SJSA1 (cell line): Measurements from ENCODE around the gene ATF6. TPM values are rescaled to one million over a fixed set of nuclear protein-coding genes. Genes with fewer than 3 reads are reported as not detected.

ENCODE experiments used
- DNase-seq, 2 experiments: peaks; one replicate each; pipeline ENCODE4 v3.0.0-alpha.2; 2015 to 2020; ENCODE audit warnings: low spot score in 2 of 2, low read depth in 1 of 2
- H3K27ac ChIP-seq: fragments of 250-450 bp; sonication (Bioruptor Pico); 2 replicates; pipeline ENCODE4 v1.5.1; 2020; ENCODE audit warnings: mild to moderate bottlenecking, moderate library complexity
- H3K27me3 ChIP-seq: fragments of 250-450 bp; sonication (Bioruptor Pico); replicated peaks from 2 replicates; pipeline ENCODE4 v1.5.1; 2020; ENCODE audit warnings: mild to moderate bottlenecking, moderate library complexity
- H3K36me3 ChIP-seq: fragments of 250-450 bp; sonication (Bioruptor Pico); 2 replicates; pipeline ENCODE4 v1.5.1; 2020; ENCODE audit warnings: mild to moderate bottlenecking
- H3K4me1 ChIP-seq: fragments of 250-450 bp; sonication (Bioruptor Pico); replicated peaks from 2 replicates; pipeline ENCODE4 v1.6.1; 2021; ENCODE audit warnings: mild to moderate bottlenecking
- H3K4me3 ChIP-seq: fragments of 250-450 bp; sonication (Bioruptor Pico); 2 replicates; pipeline ENCODE4 v1.5.1; 2020; ENCODE audit warnings: mild to moderate bottlenecking
- H3K9me3 ChIP-seq: fragments of 250-450 bp; sonication (Bioruptor Pico); replicated peaks from 2 replicates; pipeline ENCODE4 v1.5.1; 2020; ENCODE audit warnings: mild to moderate bottlenecking
- total RNA-seq: library from RNA; depleted of rRNA; stranded (reverse); fragments of >200 nt; shearing (Covaris generic); gene quantifications from 2 replicates; pipeline ENCODE4 v1.2.3, GENCODE V29; 2014

Gene ATF6
- total RNA-seq, 1 experiment from 2014 or later: 30.6 TPM

- H3K27ac ChIP-seq: no peak overlapping the region
- H3K4me3 ChIP-seq: no peak overlapping the region
- no peaks in the 10 kb centered on the region for H3K27me3 ChIP-seq
- no peaks in the 10 kb centered on the region for H3K9me3 ChIP-seq
- H3K4me1 ChIP-seq: no peaks in the 10 kb centered on the region
- DNase-seq: no peak
- H3K36me3 ChIP-seq: peaks cover 13% of the 10 kb centered on the region; the same call in 1 of the 2 replicates
Observed at GRCh38 chr1:161839591-161839990, 73.5 kb downstream of the ATF6 start.

- no peak for DNase-seq
- Histone ChIP-seq H3K36me3 (peaks cover 13% of the 10 kb centered on the region; the same call in 1 of the 2 replicates), H3K4me1 (no peaks in the 10 kb centered on the region), H3K27ac (no peak overlapping the region), H3K9me3 (no peaks in the 10 kb centered on the region), H3K27me3 (no peaks in the 10 kb centered on the region), H3K4me3 (no peak overlapping the region)
Observed at GRCh38 chr1:161840363-161840762, 74.2 kb downstream of the ATF6 start.

- DNase-seq: no peak
- Histone ChIP-seq H3K4me1 (no peaks in the 10 kb centered on the region), H3K27ac (no peak overlapping the region), H3K4me3 (no peak overlapping the region), H3K36me3 (peaks cover 7% of the 10 kb centered on the region; the same call in 1 of the 2 replicates), H3K9me3 (no peaks in the 10 kb centered on the region), H3K27me3 (no peaks in the 10 kb centered on the region)
Observed at GRCh38 chr1:161843156-161843555, 77.0 kb downstream of the ATF6 start.

- DNase-seq: no peak
- H3K9me3 ChIP-seq: no peaks in the 10 kb centered on the region
- H3K4me3 ChIP-seq: no peak overlapping the region
- no peaks in the 10 kb centered on the region for H3K27me3 ChIP-seq
- H3K4me1 ChIP-seq: no peaks in the 10 kb centered on the region
- peaks cover 6% of the 10 kb centered on the region; the same call in 1 of the 2 replicates for H3K36me3 ChIP-seq
- no peak overlapping the region for H3K27ac ChIP-seq
Observed at GRCh38 chr1:161844696-161845095, 78.6 kb downstream of the ATF6 start.

- no peak overlapping the region for H3K4me3 ChIP-seq
- no peak for DNase-seq
- no peaks in the 10 kb centered on the region for H3K27me3 ChIP-seq
- no peak overlapping the region for H3K27ac ChIP-seq
- peaks cover 26% of the 10 kb centered on the region for H3K36me3 ChIP-seq
- H3K4me1 ChIP-seq: no peaks in the 10 kb centered on the region
- H3K9me3 ChIP-seq: no peaks in the 10 kb centered on the region
Observed at GRCh38 chr1:161848676-161849075, 82.6 kb downstream of the ATF6 start.

GRCh38 chr1:161849518-161849917, 83.4 kb downstream of the ATF6 start:
- H3K36me3 ChIP-seq: peaks cover 33% of the 10 kb centered on the region
- no peaks in the 10 kb centered on the region for H3K27me3 ChIP-seq
- H3K4me3 ChIP-seq: no peak overlapping the region
- no peaks in the 10 kb centered on the region for H3K9me3 ChIP-seq
- no peaks in the 10 kb centered on the region for H3K4me1 ChIP-seq
- DNase-seq: no peak
- no peak overlapping the region for H3K27ac ChIP-seq

GRCh38 chr1:161855260-161855659, 89.1 kb downstream of the ATF6 start:
- Histone ChIP-seq H3K36me3 (peaks cover 31% of the 10 kb centered on the region), H3K4me1 (no peaks in the 10 kb centered on the region), H3K9me3 (no peaks in the 10 kb centered on the region), H3K27ac (no peak overlapping the region), H3K4me3 (no peak overlapping the region), H3K27me3 (no peaks in the 10 kb centered on the region)
- no peak for DNase-seq

- H3K4me3 ChIP-seq: no peak overlapping the region
- no peak overlapping the region for H3K27ac ChIP-seq
- no peaks in the 10 kb centered on the region for H3K27me3 ChIP-seq
- H3K9me3 ChIP-seq: no peaks in the 10 kb centered on the region
- DNase-seq: no peak
- H3K4me1 ChIP-seq: no peaks in the 10 kb centered on the region
- H3K36me3 ChIP-seq: peaks cover 18% of the 10 kb centered on the region
Observed at GRCh38 chr1:161858271-161858670, 92.2 kb downstream of the ATF6 start.

GRCh38 chr1:161863549-161863948, 97.4 kb downstream of the ATF6 start:
- no peaks in the 10 kb centered on the region for H3K9me3 ChIP-seq
- no peak for DNase-seq
- H3K27me3 ChIP-seq: no peaks in the 10 kb centered on the region
- H3K4me1 ChIP-seq: peaks cover 22% of the 10 kb centered on the region
- no peak overlapping the region for H3K4me3 ChIP-seq
- no peak overlapping the region for H3K27ac ChIP-seq
- H3K36me3 ChIP-seq: peaks cover 3% of the 10 kb centered on the region

- no peaks in the 10 kb centered on the region for H3K27me3 ChIP-seq
- H3K9me3 ChIP-seq: no peaks in the 10 kb centered on the region
- DNase-seq: peak in 1 of 2 experiments; percentile 24
- no peak overlapping the region for H3K27ac ChIP-seq
- H3K4me3 ChIP-seq: no peak overlapping the region
- peaks cover 22% of the 10 kb centered on the region for H3K4me1 ChIP-seq
- peaks cover 3% of the 10 kb centered on the region for H3K36me3 ChIP-seq
Observed at GRCh38 chr1:161864577-161864976, 98.5 kb downstream of the ATF6 start.

GRCh38 chr1:161866241-161866640, 100.1 kb downstream of the ATF6 start:
- peak overlapping the region; percentile 1; the same call in 1 of the 2 replicates for H3K27ac ChIP-seq
- H3K36me3 ChIP-seq: peaks cover 3% of the 10 kb centered on the region
- DNase-seq: no peak
- peaks cover 22% of the 10 kb centered on the region for H3K4me1 ChIP-seq
- no peaks in the 10 kb centered on the region for H3K9me3 ChIP-seq
- no peak overlapping the region for H3K4me3 ChIP-seq
- H3K27me3 ChIP-seq: no peaks in the 10 kb centered on the region

GRCh38 chr1:161868832-161869231, 102.7 kb downstream of the ATF6 start:
- H3K36me3 ChIP-seq: peaks cover 3% of the 10 kb centered on the region
- H3K27me3 ChIP-seq: no peaks in the 10 kb centered on the region
- peaks cover 27% of the 10 kb centered on the region for H3K4me1 ChIP-seq
- H3K9me3 ChIP-seq: no peaks in the 10 kb centered on the region
- no peak overlapping the region for H3K4me3 ChIP-seq
- H3K27ac ChIP-seq: no peak overlapping the region
- no peak for DNase-seq

- H3K27ac ChIP-seq: no peak overlapping the region
- no peak for DNase-seq
- peaks cover under 1% of the 10 kb centered on the region for H3K36me3 ChIP-seq
- no peak overlapping the region for H3K4me3 ChIP-seq
- H3K4me1 ChIP-seq: peaks cover 25% of the 10 kb centered on the region
- no peaks in the 10 kb centered on the region for H3K9me3 ChIP-seq
- no peaks in the 10 kb centered on the region for H3K27me3 ChIP-seq
Observed at GRCh38 chr1:161869291-161869690, 103.2 kb downstream of the ATF6 start.

GRCh38 chr1:161872506-161872905, 106.4 kb downstream of the ATF6 start:
- Histone ChIP-seq H3K36me3 (no peaks in the 10 kb centered on the region), H3K4me3 (no peak overlapping the region), H3K27me3 (no peaks in the 10 kb centered on the region), H3K9me3 (no peaks in the 10 kb centered on the region), H3K27ac (no peak overlapping the region), H3K4me1 (peaks cover 6% of the 10 kb centered on the region; the same call in 1 of the 2 replicates)
- DNase-seq: no peak

GRCh38 chr1:161879261-161879660, 113.1 kb downstream of the ATF6 start:
- DNase-seq: no peak
- no peaks in the 10 kb centered on the region for H3K36me3 ChIP-seq
- no peaks in the 10 kb centered on the region for H3K4me1 ChIP-seq
- no peaks in the 10 kb centered on the region for H3K9me3 ChIP-seq
- H3K27me3 ChIP-seq: no peaks in the 10 kb centered on the region
- H3K27ac ChIP-seq: no peak overlapping the region
- no peak overlapping the region for H3K4me3 ChIP-seq
